ENCODE data around the gene CYP4F3.
"Not testable (repeated sequence)": the region's sequence is repeated elsewhere in the genome, so short reads cannot be mapped to it uniquely, and the experiment has no call there.

CYP4F3 gene

GRCh38 chr19:15643387-15643786 is 2.7 kb downstream of the CYP4F3 start:
- Histone ChIP-seq H3K9me3 (ENCODE audit: control insufficient read depth, low read length) (no peaks in the 10 kb centered on the region), H2AFZ (no peak overlapping the region), H3K79me2 (no peaks in the 10 kb centered on the region), H3K4me2 (ENCODE audit: low read length) (no peak overlapping the region), H3K27ac (no peak overlapping the region), H3K4me3 (ENCODE audit: low read depth, low read length) (no peak overlapping the region), H3K9ac (no peak overlapping the region), H3K27me3 (ENCODE audit: control insufficient read depth, insufficient read depth, low read length) (no peaks in the 10 kb centered on the region), H3K36me3 (ENCODE audit: control insufficient read depth, insufficient read depth, low read length) (no peaks in the 10 kb centered on the region), H3K4me1 (no peaks in the 10 kb centered on the region)
- no peak for TF ChIP-seq CTCF (IDR thresholded peaks at IDR 0.05)

GRCh38 chr19:15644066-15644741 is 3.5 kb downstream of the CYP4F3 start:
- no peak overlapping the region for H3K9ac ChIP-seq
- no peaks in the 10 kb centered on the region for H3K79me2 ChIP-seq
- H3K4me3 ChIP-seq (ENCODE audit: low read depth, low read length), result no peak overlapping the region
- H2AFZ ChIP-seq, result no peak overlapping the region
- no peak overlapping the region for H3K4me2 ChIP-seq (ENCODE audit: low read length)
- H3K27ac ChIP-seq, result no peak overlapping the region
- no peaks in the 10 kb centered on the region for H3K27me3 ChIP-seq (ENCODE audit: control insufficient read depth, insufficient read depth, low read length)
- no peak for TF ChIP-seq CTCF (IDR thresholded peaks at IDR 0.05)
- no peaks in the 10 kb centered on the region for H3K9me3 ChIP-seq (ENCODE audit: control insufficient read depth, low read length)
- no peaks in the 10 kb centered on the region for H3K36me3 ChIP-seq (ENCODE audit: control insufficient read depth, insufficient read depth, low read length)
- H3K4me1 ChIP-seq, result no peaks in the 10 kb centered on the region

- no peak overlapping the region for H3K4me3 ChIP-seq (ENCODE audit: low read depth, low read length)
- H2AFZ ChIP-seq, result no peak overlapping the region
- H3K4me2 ChIP-seq (ENCODE audit: low read length), result no peak overlapping the region
- no peaks in the 10 kb centered on the region for H3K36me3 ChIP-seq (ENCODE audit: control insufficient read depth, insufficient read depth, low read length)
- H3K27ac ChIP-seq, result no peak overlapping the region
- H3K27me3 ChIP-seq (ENCODE audit: control insufficient read depth, insufficient read depth, low read length), result no peaks in the 10 kb centered on the region
- H3K9ac ChIP-seq, result no peak overlapping the region
- no peaks in the 10 kb centered on the region for H3K79me2 ChIP-seq
- TF ChIP-seq CTCF (IDR thresholded peaks at IDR 0.05), result no peak
- no peaks in the 10 kb centered on the region for H3K9me3 ChIP-seq (ENCODE audit: control insufficient read depth, low read length)
- no peaks in the 10 kb centered on the region for H3K4me1 ChIP-seq
Measured at GRCh38 chr19:15644816-15645215, 4.1 kb downstream of the CYP4F3 start.

GRCh38 chr19:15649526-15649925 is 8.8 kb downstream of the CYP4F3 start:
- Histone ChIP-seq H2AFZ (no peak overlapping the region), H3K4me3 (ENCODE audit: low read depth, low read length) (no peak overlapping the region), H3K79me2 (no peaks in the 10 kb centered on the region), H3K27me3 (ENCODE audit: control insufficient read depth, insufficient read depth, low read length) (no peaks in the 10 kb centered on the region), H3K27ac (no peak overlapping the region), H3K9me3 (ENCODE audit: control insufficient read depth, low read length) (no peaks in the 10 kb centered on the region), H3K4me2 (ENCODE audit: low read length) (no peak overlapping the region), H3K9ac (no peak overlapping the region), H3K36me3 (ENCODE audit: control insufficient read depth, insufficient read depth, low read length) (no peaks in the 10 kb centered on the region), H3K4me1 (no peaks in the 10 kb centered on the region)
- no peak for TF ChIP-seq CTCF (IDR thresholded peaks at IDR 0.05)

- not testable (repeated sequence) for H3K4me1 ChIP-seq; H2AFZ ChIP-seq; H3K27me3 ChIP-seq (ENCODE audit: control insufficient read depth, insufficient read depth, low read length); H3K79me2 ChIP-seq; H3K4me3 ChIP-seq (ENCODE audit: low read depth, low read length); H3K4me2 ChIP-seq (ENCODE audit: low read length); H3K9me3 ChIP-seq (ENCODE audit: control insufficient read depth, low read length); H3K9ac ChIP-seq; H3K36me3 ChIP-seq (ENCODE audit: control insufficient read depth, insufficient read depth, low read length); H3K27ac ChIP-seq
Measured at GRCh38 chr19:15650123-15650522, 9.4 kb downstream of the CYP4F3 start.

All from parathyroid adenoma (tissue), 2 donors.